OCI-LY3 (cell line): ENCODE results near the gene CMIP.

Experiments
- H2AFZ ChIP-seq: fragments of 200-600, 300-600 bp; shearing (Covaris generic); 2 replicates; pipeline ENCODE4 v1.6.0; 2014; ENCODE audit warnings: antibody characterized with exemption, low read depth, low read length
- H3K27ac ChIP-seq: fragments of 200-600, 300-600 bp; sonication (generic); 2 replicates; pipeline ENCODE4 v1.5.1; 2014; ENCODE audit warnings: mild to moderate bottlenecking, low read length, moderate library complexity, mixed read lengths
- H3K27me3 ChIP-seq: fragments of 200-600, 300-600 bp; sonication (generic); 2 replicates; pipeline ENCODE4 v1.6.1; 2014; ENCODE audit warnings: low read depth, low read length, mixed read lengths
- H3K36me3 ChIP-seq: fragments of 200-600, 300-600 bp; sonication (generic); replicated peaks from 2 replicates; pipeline ENCODE3; 2014; ENCODE audit warnings: low read depth, low read length, mixed read lengths
- H3K4me1 ChIP-seq: fragments of 300-600, 200-600 bp; sonication (generic); 2 replicates; pipeline ENCODE4 v1.6.1; 2014; ENCODE audit warnings: low read length, mixed read lengths
- H3K4me2 ChIP-seq: fragments of 200-600, 300-600 bp; sonication (generic); 2 replicates; pipeline ENCODE4 v1.6.1; 2014; ENCODE audit warnings: low read length, mixed read lengths
- H3K4me3 ChIP-seq: fragments of 300-600, 200-600 bp; sonication (generic); 2 replicates; pipeline ENCODE4 v1.5.1; 2014; ENCODE audit warnings: antibody characterized with exemption, mild to moderate bottlenecking, low read length, moderate library complexity
- H3K79me2 ChIP-seq: fragments of 300-600, 200-600 bp; shearing (Covaris generic); 2 replicates; pipeline ENCODE4 v1.6.1; 2014; ENCODE audit warnings: mild to moderate bottlenecking, low read length, mixed read lengths
- H3K9ac ChIP-seq: fragments of 300-600, 200-600 bp; shearing (Covaris generic); 2 replicates; pipeline ENCODE4 v1.6.0; 2014; ENCODE audit warnings: mild to moderate bottlenecking, low read length, moderate library complexity
- H3K9me3 ChIP-seq: fragments of 200-600, 300-600 bp; shearing (Covaris generic); 2 replicates; pipeline ENCODE4 v1.6.1; 2014; ENCODE audit warnings: low read length, mixed read lengths; ENCODE audit not compliant: insufficient read depth
- H4K20me1 ChIP-seq: fragments of 200-600, 300-600 bp; sonication (generic); 2 replicates; pipeline ENCODE4 v1.6.1; 2016; ENCODE audit warnings: low read length, mixed read lengths; ENCODE audit not compliant: insufficient read depth
- CTCF ChIP-seq: fragments of 200-600, 300-600 bp; sonication (generic); IDR thresholded peaks from 2 replicates; pipeline ENCODE4 v1.5.1; 2014; ENCODE audit warnings: antibody characterized with exemption, low read length, low read depth
- EZH2phosphoT487 ChIP-seq: fragments of 200-600 bp; shearing (Covaris generic); IDR thresholded peaks from 2 replicates; pipeline ENCODE4 v1.6.1; 2018; ENCODE audit warnings: antibody characterized with exemption, mixed run types, low read depth

The CMIP gene

GRCh38 chr16:81466356-81466980 is 21.9 kb downstream of the CMIP start:
- H3K9me3 ChIP-seq = no peaks in the 10 kb centered on the region
- TF ChIP-seq EZH2phosphoT487 (no peak), CTCF (no peak)
- H3K79me2 ChIP-seq = peaks cover 97% of the 10 kb centered on the region
- peaks cover 91% of the 10 kb centered on the region for H4K20me1 ChIP-seq
- no peak overlapping the region for H3K4me3 ChIP-seq
- H3K27me3 ChIP-seq = no peaks in the 10 kb centered on the region
- no peak overlapping the region for H3K4me2 ChIP-seq
- peaks cover 27% of the 10 kb centered on the region for H3K4me1 ChIP-seq
- no peak overlapping the region for H3K9ac ChIP-seq
- H2AFZ ChIP-seq = no peak overlapping the region
- no peak overlapping the region for H3K27ac ChIP-seq
- peaks cover 15% of the 10 kb centered on the region for H3K36me3 ChIP-seq

GRCh38 chr16:81467072-81467471 is 22.5 kb downstream of the CMIP start:
- no peak overlapping the region for H3K27ac ChIP-seq

GRCh38 chr16:81467815-81468214 is 23.2 kb downstream of the CMIP start:
- Histone ChIP-seq H3K79me2 (peaks cover 97% of the 10 kb centered on the region), H3K9me3 (no peaks in the 10 kb centered on the region), H3K4me2 (no peak overlapping the region), H3K4me3 (no peak overlapping the region), H3K27ac (no peak overlapping the region), H3K4me1 (peaks cover 27% of the 10 kb centered on the region), H2AFZ (no peak overlapping the region), H3K27me3 (no peaks in the 10 kb centered on the region), H3K9ac (no peak overlapping the region), H3K36me3 (peaks cover 24% of the 10 kb centered on the region), H4K20me1 (peaks cover 91% of the 10 kb centered on the region)
- TF ChIP-seq EZH2phosphoT487 = no peak
- no peak for TF ChIP-seq CTCF

More at GRCh38 chr16:81467072-81467471, 22.5 kb downstream of the CMIP start:
- Histone ChIP-seq H4K20me1 (peaks cover 91% of the 10 kb centered on the region), H3K79me2 (peaks cover 97% of the 10 kb centered on the region), H3K27me3 (no peaks in the 10 kb centered on the region), H3K9me3 (no peaks in the 10 kb centered on the region), H3K9ac (no peak overlapping the region), H3K4me1 (peaks cover 27% of the 10 kb centered on the region), H2AFZ (no peak overlapping the region), H3K4me3 (no peak overlapping the region), H3K4me2 (no peak overlapping the region), H3K36me3 (peaks cover 21% of the 10 kb centered on the region)
- TF ChIP-seq EZH2phosphoT487 = no peak
- no peak for TF ChIP-seq CTCF

- Histone ChIP-seq H3K27me3 (no peaks in the 10 kb centered on the region), H2AFZ (no peak overlapping the region), H3K4me3 (no peak overlapping the region), H3K4me1 (peaks cover 27% of the 10 kb centered on the region), H3K27ac (no peak overlapping the region), H3K79me2 (peaks cover 95% of the 10 kb centered on the region), H3K4me2 (no peak overlapping the region), H4K20me1 (peaks cover 91% of the 10 kb centered on the region), H3K36me3 (peaks cover 24% of the 10 kb centered on the region), H3K9ac (no peak overlapping the region), H3K9me3 (no peaks in the 10 kb centered on the region)
- no peak for TF ChIP-seq CTCF
- no peak for TF ChIP-seq EZH2phosphoT487
These were observed 23.8 kb downstream of the CMIP start for GRCh38 chr16:81468269-81468902.
